LoVo (cell line): Measurements from ENCODE around the gene TBX15.

ENCODE experiments used
- DNase-seq: peaks from one replicate; pipeline ENCODE4 v3.0.0-alpha.2; 2016; ENCODE audit warnings: low spot score

The TBX15 gene

GRCh38 chr1:118988186-118989005 lies at the start of gene TBX15:
Gene TBX15 (minus strand): TSS chr1:118988343. CDS start chr1:118987795, 548 bp downstream.
- DNase-seq: no peak

GRCh38 chr1:119034359-119034758 lies 46.2 kb upstream of the TBX15 start:
- no peak for DNase-seq

GRCh38 chr1:119032986-119033385 lies 44.8 kb upstream of the TBX15 start:
- DNase-seq: no peak

DNA sequence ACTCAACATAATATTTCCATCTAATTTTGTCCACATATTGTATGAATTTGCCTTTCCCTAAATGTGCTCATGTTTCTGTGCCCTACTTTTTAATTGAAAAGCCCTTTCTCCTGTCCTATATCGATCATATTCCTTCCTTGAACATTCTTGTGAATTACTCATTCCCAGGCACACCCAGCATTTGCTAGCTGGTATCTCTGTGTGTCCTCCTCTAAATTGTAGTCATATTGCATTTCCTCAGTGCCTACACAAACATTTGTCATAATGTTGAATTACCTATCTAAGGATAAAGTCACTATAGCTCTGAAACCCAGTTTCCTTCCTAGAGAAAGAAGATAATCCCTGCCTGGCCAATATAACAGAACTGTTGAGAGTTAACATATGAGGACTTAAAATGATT lies 39.6 kb upstream of the TBX15 start:
- DNase-seq: no peak

GRCh38 chr1:119026956-119027355 lies 38.8 kb upstream of the TBX15 start:
- DNase-seq: no peak

DNA sequence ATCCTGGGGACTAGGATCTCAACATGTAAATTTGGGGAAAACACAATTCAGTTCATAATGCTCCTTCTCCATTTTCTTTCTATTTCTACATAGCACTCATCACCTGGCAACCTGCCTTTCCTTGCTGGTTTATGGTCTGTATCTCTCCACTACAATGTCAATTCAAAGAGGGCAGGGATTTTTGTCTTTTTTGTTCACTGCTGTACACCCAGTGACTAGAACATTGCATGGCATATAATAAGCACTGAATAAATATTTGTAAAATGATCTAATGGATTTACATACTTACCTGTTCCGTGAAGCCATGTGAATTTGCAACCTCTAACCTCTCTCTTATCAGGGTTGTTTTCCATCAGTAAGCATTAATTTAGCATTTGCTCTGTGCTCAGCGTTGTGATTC lies 27.4 kb upstream of the TBX15 start:
- no peak for DNase-seq

GRCh38 chr1:119012383-119012782 lies 24.2 kb upstream of the TBX15 start:
- DNase-seq: no peak

DNA sequence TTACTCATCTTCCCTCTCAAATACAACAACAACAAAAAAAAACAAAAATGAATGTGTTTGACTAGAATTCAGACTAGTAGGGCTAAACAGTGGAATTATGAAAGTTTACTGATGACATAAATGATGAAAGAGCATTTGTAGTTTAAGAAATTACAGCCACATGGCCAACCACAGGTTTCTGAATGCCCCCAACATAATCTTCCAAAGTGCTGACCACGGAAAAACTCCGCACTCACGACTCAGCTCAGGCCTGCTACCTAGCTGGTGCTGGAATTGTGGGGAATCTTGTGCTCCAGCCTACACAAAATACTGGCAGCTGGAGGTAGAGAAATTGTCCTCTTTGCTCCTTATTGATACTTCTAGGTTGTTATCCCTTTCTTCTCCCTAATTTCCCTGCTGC lies 23.6 kb upstream of the TBX15 start:
- DNase-seq: no peak

- DNase-seq: no peak
These were observed 23.0 kb upstream of the TBX15 start for GRCh38 chr1:119011116-119011515.

- DNase-seq: no peak
These were observed 22.1 kb upstream of the TBX15 start for GRCh38 chr1:119010201-119010600.

DNA sequence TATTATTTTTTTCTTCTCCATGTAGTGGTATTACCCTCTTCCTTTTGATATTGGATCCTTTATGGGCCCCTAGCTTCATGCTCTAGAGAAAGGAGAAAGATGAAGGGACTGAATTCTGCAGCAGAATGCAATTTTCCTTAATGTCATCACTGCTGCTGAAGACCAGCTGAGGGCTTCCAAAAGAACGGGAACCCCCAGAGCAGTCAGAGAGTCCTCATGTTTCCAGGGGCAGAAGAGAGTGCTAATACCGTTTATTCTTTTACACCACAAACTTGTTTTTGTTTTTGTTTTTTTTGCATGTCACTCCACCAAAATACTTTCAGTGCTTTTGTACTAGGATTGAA lies 21.1 kb upstream of the TBX15 start:
- no peak for DNase-seq

GRCh38 chr1:119008483-119009311 lies 20.6 kb upstream of the TBX15 start:
- DNase-seq: peak; percentile 38

- DNase-seq: no peak
These were observed 19.7 kb upstream of the TBX15 start for GRCh38 chr1:119007670-119008482.

DNA sequence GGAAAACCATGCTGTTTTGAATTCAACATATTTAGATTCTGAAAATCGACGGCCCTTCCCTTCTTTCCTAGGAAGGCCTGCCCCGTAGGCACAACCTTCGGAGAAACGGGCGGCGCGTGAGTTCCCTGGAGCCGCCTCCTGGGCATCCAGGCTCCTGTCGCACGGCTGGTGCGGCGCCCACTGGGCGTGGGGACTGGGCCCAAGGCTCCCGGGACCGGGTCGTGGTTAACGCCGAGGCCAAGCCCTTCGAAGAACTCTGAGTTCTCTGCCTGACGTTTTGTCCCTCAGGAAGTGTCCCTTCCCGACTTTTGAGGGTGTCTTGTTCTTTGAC lies 19.2 kb upstream of the TBX15 start:
- no peak for DNase-seq

DNA sequence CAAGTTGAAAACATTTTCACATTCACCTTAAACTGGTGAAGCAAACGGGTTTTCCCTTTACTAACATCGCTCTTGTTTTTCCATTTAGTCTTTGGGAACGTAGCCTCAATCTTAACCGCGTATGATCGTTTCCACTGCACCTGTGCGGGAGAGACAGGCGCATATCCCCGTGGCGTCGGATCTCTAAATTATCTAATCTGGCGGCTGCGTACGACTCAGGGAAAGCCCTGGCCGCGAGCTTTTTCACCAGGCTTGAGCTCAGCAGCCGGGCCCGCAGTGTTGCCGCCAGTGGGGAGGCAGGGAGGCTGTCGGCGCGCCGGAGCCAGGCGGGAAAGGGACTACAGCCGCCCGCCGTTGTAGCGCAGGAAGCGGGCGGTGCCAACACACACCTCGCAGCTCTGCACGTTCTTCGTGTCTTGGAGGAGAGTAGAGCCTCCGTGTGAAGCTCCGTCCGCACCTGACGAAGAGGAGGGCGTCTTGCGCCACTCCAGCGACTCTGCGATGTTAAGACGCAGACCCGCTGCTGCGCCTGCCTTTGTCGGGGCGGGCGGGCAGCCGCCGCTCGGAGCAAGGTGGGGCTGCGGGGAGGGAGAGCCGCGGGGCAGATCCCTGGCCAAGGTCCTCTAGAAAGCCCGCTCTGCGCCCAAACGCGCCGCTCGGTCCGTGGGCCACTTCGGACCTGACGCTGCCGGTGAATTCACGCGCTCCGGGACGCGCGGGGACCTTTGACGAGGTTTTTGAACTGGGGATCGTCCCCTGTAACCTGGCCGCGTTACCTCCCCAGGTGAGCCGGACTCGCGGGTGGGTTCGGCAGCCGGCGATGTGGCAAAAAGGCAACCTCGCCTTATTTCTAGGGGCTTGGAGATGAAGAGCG lies 18.5 kb upstream of the TBX15 start:
- DNase-seq: no peak

- DNase-seq: no peak
These were observed 17.7 kb upstream of the TBX15 start for GRCh38 chr1:119005724-119006405.

DNA sequence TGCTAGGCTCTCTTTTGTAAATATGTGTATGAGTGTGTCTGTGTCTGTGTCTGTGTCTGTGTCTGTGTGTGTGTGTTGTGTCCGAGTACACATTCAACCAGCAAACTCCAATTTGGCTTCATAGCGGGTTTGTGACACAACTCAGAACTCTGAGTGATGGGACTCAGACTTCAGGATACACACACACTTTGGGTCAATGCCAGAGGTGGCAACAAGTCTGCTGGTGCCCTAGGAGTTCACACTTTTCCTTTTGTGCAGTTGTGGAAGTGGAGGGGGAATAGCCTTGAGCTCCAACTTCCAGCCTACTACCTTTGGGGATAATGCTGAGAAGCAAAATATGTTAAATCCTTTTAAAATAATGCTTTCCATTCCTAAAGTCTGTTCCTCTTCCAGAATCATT lies 16.6 kb upstream of the TBX15 start:
- DNase-seq: no peak

DNA sequence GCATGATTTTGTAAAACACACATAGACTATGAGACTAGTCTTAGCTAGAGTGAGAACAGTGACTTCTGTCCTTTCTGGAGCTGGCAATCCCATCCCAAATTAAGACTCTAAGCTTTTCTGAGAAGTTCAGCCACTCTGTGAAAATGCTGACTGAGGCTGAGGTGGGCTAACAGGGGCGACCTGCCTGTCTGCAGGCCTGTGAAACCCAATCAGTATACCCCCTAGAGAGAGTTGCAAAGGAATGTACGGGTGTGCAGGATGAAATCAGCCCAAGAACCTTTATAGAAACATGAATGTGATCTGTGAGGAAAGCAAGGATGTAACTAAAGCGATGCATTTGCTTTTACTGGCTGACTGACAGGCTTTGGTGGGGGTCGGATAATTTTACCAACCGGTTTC lies 16.0 kb upstream of the TBX15 start:
- DNase-seq: no peak

GRCh38 chr1:119003413-119004128 lies 15.4 kb upstream of the TBX15 start:
- no peak for DNase-seq

- peak; percentile 60 for DNase-seq
These were observed 14.0 kb upstream of the TBX15 start for GRCh38 chr1:119002028-119002686.
